Peyer's patch (tissue), 4 donors: ENCODE measurements around the gene CASKIN1. TPM values are rescaled to one million over a fixed set of nuclear protein-coding genes. Genes with fewer than 3 reads are reported as not detected.

Experiments
- DNase-seq, 3 donors: peaks; one replicate each; pipeline ENCODE4 v3.0.0-alpha.2; 2017 to 2019
- H3K27ac ChIP-seq, 4 donors: fragments of 200-600 bp; sonication (generic); one replicate each; pipeline ENCODE4 v1.5.1; 2016 to 2019
- H3K27me3 ChIP-seq, 2 donors: fragments of 200-600 bp; sonication (generic); one replicate each; pipeline ENCODE4 v1.5.1; 2019
- H3K36me3 ChIP-seq, 3 donors: fragments of 200-600 bp; sonication (generic); one replicate each; pipeline ENCODE4 v1.5.1; 2016 to 2019
- H3K4me1 ChIP-seq, 4 donors: fragments of 200-600 bp; sonication (generic); one replicate each; pipeline ENCODE4 v1.5.1; 2016 to 2019
- H3K4me3 ChIP-seq, 4 donors: fragments of 200-600 bp; sonication (generic); 1 replicate in 3 of 4; 2 replicates in 1 of 4; pipeline ENCODE4 v1.5.1; 2016 to 2019; ENCODE audit warnings: mild to moderate bottlenecking in 1 of 4
- H3K9me3 ChIP-seq, 4 donors: fragments of 200-600 bp; sonication (generic); one replicate each; pipeline ENCODE4 v1.5.1; 2016 to 2019; ENCODE audit warnings: mild to moderate bottlenecking in 1 of 4
- POLR2A ChIP-seq, 2 donors: fragments of 450-650 bp; IDR thresholded peaks; one replicate each; pipeline ENCODE4 v1.5.1; 2017; ENCODE audit warnings: antibody characterized with exemption in 2 of 2, mild to moderate bottlenecking in 2 of 2, moderate library complexity in 2 of 2
- total RNA-seq, 4 donors: library from RNA; depleted of rRNA; stranded (reverse); fragments of >200 nt; gene quantifications; one replicate each; pipeline ENCODE4 v1.1.0, GENCODE V29; 2016
- TF ChIP-seq, protein P1 (sequence below), 6 experiments: fragments of 450-650 bp in 4 of 6; fragments of 200-600 bp in 2 of 6; sonication (generic) in 1 of 6; IDR thresholded peaks; one replicate each; pipeline ENCODE4 v1.5.1; 2017 to 2019; ENCODE audit warnings: antibody characterized with exemption in 6 of 6, mild to moderate bottlenecking in 3 of 6, moderate library complexity in 1 of 6

Gene CASKIN1
- total RNA-seq, 4 donors from 2014 or later: not detected

DNA sequence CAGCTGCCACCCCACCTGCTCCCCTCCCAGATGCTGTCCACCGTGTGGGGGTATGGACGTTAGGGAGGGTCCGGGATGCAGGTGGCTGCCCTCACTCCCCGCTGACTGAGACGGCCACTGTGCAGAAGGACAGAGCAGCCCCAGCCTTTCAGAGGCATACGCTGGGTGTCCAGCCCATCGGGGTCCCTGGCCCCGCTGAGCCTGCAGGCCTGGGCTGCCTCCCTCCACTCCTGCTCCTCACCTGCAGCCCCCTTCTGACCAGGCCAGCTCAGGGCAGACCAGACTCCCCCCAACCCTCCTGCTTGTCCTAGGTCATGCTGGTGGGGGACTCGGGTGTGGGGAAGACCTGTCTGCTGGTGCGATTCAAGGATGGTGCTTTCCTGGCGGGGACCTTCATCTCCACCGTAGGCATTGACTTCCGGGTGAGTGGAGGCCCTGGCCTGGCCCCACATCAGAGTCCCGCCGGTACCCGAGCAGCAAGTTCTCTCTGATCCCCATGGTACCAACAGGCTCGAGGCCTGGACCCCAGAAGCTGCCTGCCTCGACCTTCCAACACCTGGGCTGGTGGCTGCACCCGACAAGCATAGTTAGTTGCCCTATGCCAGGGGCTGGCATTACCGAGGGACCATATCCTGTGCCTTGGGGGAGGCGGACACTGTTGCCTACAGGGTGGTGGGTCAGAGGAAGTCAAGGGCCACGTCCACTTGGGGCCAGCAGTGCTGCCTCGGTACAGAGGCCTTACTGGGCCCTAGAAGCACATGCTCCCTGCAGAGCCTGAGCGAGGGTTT lies 46.6 kb downstream of the CASKIN1 start:
- peaks cover 13 to 67% (median 34%) of the 10 kb centered on the region in 4 donors for H3K4me1 ChIP-seq
- H3K9me3 ChIP-seq: no peaks in the 10 kb centered on the region
- H3K27me3 ChIP-seq: no peaks in the 10 kb centered on the region
- TF ChIP-seq POLR2A (IDR thresholded peaks at IDR 0.05): no peak
- TF ChIP-seq, protein P1, sequence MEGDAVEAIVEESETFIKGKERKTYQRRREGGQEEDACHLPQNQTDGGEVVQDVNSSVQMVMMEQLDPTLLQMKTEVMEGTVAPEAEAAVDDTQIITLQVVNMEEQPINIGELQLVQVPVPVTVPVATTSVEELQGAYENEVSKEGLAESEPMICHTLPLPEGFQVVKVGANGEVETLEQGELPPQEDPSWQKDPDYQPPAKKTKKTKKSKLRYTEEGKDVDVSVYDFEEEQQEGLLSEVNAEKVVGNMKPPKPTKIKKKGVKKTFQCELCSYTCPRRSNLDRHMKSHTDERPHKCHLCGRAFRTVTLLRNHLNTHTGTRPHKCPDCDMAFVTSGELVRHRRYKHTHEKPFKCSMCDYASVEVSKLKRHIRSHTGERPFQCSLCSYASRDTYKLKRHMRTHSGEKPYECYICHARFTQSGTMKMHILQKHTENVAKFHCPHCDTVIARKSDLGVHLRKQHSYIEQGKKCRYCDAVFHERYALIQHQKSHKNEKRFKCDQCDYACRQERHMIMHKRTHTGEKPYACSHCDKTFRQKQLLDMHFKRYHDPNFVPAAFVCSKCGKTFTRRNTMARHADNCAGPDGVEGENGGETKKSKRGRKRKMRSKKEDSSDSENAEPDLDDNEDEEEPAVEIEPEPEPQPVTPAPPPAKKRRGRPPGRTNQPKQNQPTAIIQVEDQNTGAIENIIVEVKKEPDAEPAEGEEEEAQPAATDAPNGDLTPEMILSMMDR (IDR thresholded peaks at IDR 0.05): no peak
- H3K27ac ChIP-seq: peak overlapping the region in 1 of 4 donors; percentile 33
- H3K36me3 ChIP-seq: peaks cover 0 to 6% (median 0%) of the 10 kb centered on the region in 3 donors
- H3K4me3 ChIP-seq: peak overlapping the region in 2 of 4 donors; percentile 64 to 69
- DNase-seq: no peak

DNA sequence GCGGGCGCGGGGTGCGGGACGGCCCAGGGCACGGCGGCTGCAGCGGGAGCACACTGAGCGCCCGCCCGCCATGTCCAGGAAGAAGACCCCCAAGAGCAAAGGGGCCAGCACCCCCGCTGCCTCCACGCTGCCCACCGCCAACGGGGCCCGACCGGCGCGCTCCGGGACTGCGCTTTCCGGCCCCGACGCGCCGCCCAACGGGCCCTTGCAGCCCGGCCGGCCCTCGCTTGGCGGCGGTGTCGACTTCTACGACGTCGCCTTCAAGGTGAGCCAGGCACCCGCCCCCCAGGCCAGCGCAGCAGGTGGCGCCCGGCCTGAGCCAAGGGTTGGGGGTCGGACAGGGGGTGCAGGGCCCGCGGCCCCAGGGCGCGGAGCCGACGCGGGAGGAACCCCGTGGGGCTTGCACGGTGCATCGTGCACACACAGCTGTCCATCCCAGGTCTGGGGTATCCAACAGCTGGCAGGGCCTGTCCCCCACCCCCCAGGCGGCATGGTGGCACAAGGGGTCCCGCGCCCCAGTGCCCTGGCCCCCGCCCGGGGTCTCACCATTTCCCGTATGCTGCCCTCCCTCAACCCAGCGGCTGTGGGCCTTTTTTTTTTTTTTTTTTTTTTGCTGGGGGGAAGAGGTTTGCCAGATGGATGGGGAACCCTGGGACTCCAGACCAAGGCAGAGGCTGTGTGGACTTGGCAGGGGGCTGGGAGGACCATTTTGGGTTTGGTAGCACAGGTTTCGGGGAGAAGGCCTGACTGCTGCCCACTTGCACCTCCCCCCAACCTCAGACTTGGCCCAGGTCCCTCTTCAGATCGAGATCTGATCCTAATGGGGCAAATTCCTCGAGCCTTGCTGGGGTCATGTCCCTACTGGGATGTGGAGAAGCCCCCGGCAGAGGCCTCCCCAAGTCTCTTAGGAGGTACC lies 47.4 kb downstream of the CASKIN1 start:
- Histone ChIP-seq H3K27ac (peak overlapping the region; percentile 25 to 83 (median 46)), H3K36me3 (peaks cover 0 to 6% (median 0%) of the 10 kb centered on the region in 3 donors), H3K4me1 (peaks cover 12 to 61% (median 28%) of the 10 kb centered on the region in 4 donors), H3K9me3 (no peaks in the 10 kb centered on the region), H3K4me3 (peak overlapping the region; percentile 42 to 69 (median 64)), H3K27me3 (no peaks in the 10 kb centered on the region)
- DNase-seq: no peak
- TF ChIP-seq POLR2A (IDR thresholded peaks at IDR 0.05): no peak
- TF ChIP-seq, protein P1 (IDR thresholded peaks at IDR 0.05): peak in 3 of 6 experiments; percentile 33 to 36 (median 36)

GRCh38 chr16:2147981-2148671 lies 48.3 kb downstream of the CASKIN1 start, which contains the start of gene RAB26:
RAB26 (plus strand) TSS chr16:2148625; CDS start chr16:2148784, 159 bp downstream.
- DNase-seq: peak; percentile 74 to 90 (median 86)
- TF ChIP-seq, protein P1 (IDR thresholded peaks at IDR 0.05): no peak
- TF ChIP-seq POLR2A (IDR thresholded peaks at IDR 0.05): peak; percentile 33 to 45
- peaks cover 9 to 54% (median 22%) of the 10 kb centered on the region in 4 donors for H3K4me1 ChIP-seq
- H3K36me3 ChIP-seq: peaks cover 0 to 6% (median 0%) of the 10 kb centered on the region in 3 donors
- H3K27me3 ChIP-seq: no peaks in the 10 kb centered on the region
- peak within 1 kb of the TSS; percentile 42 to 69 (median 64) for H3K4me3 ChIP-seq
- no peaks in the 10 kb centered on the region for H3K9me3 ChIP-seq
- peak within 1 kb of the TSS; percentile 25 to 83 (median 72) for H3K27ac ChIP-seq

- TF ChIP-seq, protein P1 (IDR thresholded peaks at IDR 0.05): no peak
- TF ChIP-seq POLR2A (IDR thresholded peaks at IDR 0.05): no peak
- Histone ChIP-seq H3K4me1 (peaks cover 9 to 46% (median 15%) of the 10 kb centered on the region in 4 donors), H3K4me3 (peak overlapping the region in 1 of 4 donors; percentile 64), H3K9me3 (no peaks in the 10 kb centered on the region), H3K27me3 (no peaks in the 10 kb centered on the region), H3K27ac (peak overlapping the region; percentile 8 to 83 (median 72)), H3K36me3 (peaks cover 0 to 6% (median 0%) of the 10 kb centered on the region in 3 donors)
- DNase-seq: no peak
Measured at GRCh38 chr16:2147378-2147777, 49.0 kb downstream of the CASKIN1 start.

- peaks cover 5 to 31% (median 13%) of the 10 kb centered on the region in 4 donors for H3K4me1 ChIP-seq
- no peak for DNase-seq
- H3K27me3 ChIP-seq: no peaks in the 10 kb centered on the region
- no peaks in the 10 kb centered on the region for H3K9me3 ChIP-seq
- no peaks in the 10 kb centered on the region for H3K36me3 ChIP-seq
- TF ChIP-seq, protein P1 (IDR thresholded peaks at IDR 0.05): no peak
- TF ChIP-seq POLR2A (IDR thresholded peaks at IDR 0.05): no peak
- H3K27ac ChIP-seq: no peak overlapping the region
- no peak overlapping the region for H3K4me3 ChIP-seq
Measured at GRCh38 chr16:2145843-2146242, 50.6 kb downstream of the CASKIN1 start.
